ENCODE data around the gene MYO15A. TPM values are rescaled to one million over a fixed set of nuclear protein-coding genes. Genes with fewer than 3 reads are reported as not detected.

Gene MYO15A
- total RNA-seq, 1 experiment from 2014 or later, result 2.8 TPM

DNA sequence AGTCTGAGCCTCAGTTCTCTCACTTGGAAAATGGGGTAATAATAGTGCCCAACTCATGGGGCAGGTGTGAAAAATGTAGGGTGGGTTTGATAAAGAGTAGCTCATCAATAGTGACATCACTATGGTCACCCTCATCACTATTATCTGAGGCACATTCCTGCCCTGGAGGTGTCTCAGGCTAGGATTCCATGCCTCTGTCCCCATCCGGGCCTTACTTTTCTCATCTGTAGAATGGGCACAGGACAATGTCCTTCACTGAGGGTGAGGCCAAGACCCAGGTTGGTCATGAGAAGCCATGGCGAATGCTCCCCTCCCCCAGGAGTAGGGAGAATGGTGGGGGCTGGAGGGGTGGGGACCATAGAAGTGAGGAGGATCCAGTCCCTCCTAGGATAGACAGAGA lies 30.5 kb downstream of the MYO15A start:
- no peak overlapping the region for H3K9ac ChIP-seq (ENCODE audit: low read length)
- RAD21 ChIA-PET (ENCODE audit: low non-redundant PET in 1 of 2, low total read pairs in 2 of 2, uncharacterized antibody in 2 of 2, unreplicated experiment in 2 of 2), result no interaction called here
- H3K4me3 ChIP-seq (replicated peaks in 1 of 2; ENCODE audit: low read depth in 1 of 2, low read length in 2 of 2), result no peak overlapping the region
- no peaks in the 10 kb centered on the region for H4K20me1 ChIP-seq (ENCODE audit: insufficient read depth)
- H3K4me1 ChIP-seq (ENCODE audit: control insufficient read depth in 1 of 2, insufficient read depth in 2 of 2, low read length in 2 of 2), result no peaks in the 10 kb centered on the region
- BruUV-seq (replicated peaks), result no TSS peak
- no peaks in the 10 kb centered on the region for H3K9me2 ChIP-seq (ENCODE audit: insufficient read depth)
- no peak overlapping the region for H2AFZ ChIP-seq (ENCODE audit: low read depth, low read length, poor library complexity, severe bottlenecking)
- H3K27me3 ChIP-seq (ENCODE audit: insufficient read depth, low read length), result no peaks in the 10 kb centered on the region
- H3K4me2 ChIP-seq (ENCODE audit: low read length), result no peak overlapping the region
- H3K27ac ChIP-seq (ENCODE audit: low read depth, low read length), result no peak overlapping the region
- CTCF ChIA-PET, result interaction anchor here (1.4 to 5.7 kb wide), 2 partner anchors 10 to 14 kb away, joined by 3 to 27 read pairs; no protein-coding TSS in a partner anchor
- intact Hi-C loops (cut with micrococcal nuclease), result no loop called here
- no peaks in the 10 kb centered on the region for H3K79me2 ChIP-seq (ENCODE audit: insufficient read depth, low read length)
- no peak for ATAC-seq
- H3K36me3 ChIP-seq (ENCODE audit: control insufficient read depth in 1 of 2, insufficient read depth in 2 of 2, low read length in 2 of 2), result no peaks in the 10 kb centered on the region
- POLR2A ChIA-PET, result no interaction called here
- no peak for TF ChIP-seq ZNF274 (IDR thresholded peaks at IDR 0.05; ENCODE audit: low read depth, low read length)
- no peak for TF ChIP-seq YY1 (IDR thresholded peaks at IDR 0.05; ENCODE audit: extremely low read depth, insufficient replicate concordance, low read depth, low read length)
- no peak for TF ChIP-seq SRF (IDR thresholded peaks at IDR 0.05; ENCODE audit: low read depth)
- TF ChIP-seq CBX3 (IDR thresholded peaks at IDR 0.05; ENCODE audit: low read depth), result no peak
- TF ChIP-seq, protein P1, sequence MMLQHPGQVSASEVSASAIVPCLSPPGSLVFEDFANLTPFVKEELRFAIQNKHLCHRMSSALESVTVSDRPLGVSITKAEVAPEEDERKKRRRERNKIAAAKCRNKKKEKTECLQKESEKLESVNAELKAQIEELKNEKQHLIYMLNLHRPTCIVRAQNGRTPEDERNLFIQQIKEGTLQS (IDR thresholded peaks at IDR 0.05), result no peak
- TF ChIP-seq, protein P2, sequence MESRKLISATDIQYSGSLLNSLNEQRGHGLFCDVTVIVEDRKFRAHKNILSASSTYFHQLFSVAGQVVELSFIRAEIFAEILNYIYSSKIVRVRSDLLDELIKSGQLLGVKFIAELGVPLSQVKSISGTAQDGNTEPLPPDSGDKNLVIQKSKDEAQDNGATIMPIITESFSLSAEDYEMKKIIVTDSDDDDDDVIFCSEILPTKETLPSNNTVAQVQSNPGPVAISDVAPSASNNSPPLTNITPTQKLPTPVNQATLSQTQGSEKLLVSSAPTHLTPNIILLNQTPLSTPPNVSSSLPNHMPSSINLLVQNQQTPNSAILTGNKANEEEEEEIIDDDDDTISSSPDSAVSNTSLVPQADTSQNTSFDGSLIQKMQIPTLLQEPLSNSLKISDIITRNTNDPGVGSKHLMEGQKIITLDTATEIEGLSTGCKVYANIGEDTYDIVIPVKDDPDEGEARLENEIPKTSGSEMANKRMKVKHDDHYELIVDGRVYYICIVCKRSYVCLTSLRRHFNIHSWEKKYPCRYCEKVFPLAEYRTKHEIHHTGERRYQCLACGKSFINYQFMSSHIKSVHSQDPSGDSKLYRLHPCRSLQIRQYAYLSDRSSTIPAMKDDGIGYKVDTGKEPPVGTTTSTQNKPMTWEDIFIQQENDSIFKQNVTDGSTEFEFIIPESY (IDR thresholded peaks at IDR 0.05; ENCODE audit: extremely low read depth, insufficient replicate concordance, low read length), result no peak
- TF ChIP-seq POLR2A (IDR thresholded peaks at IDR 0.05; ENCODE audit: borderline replicate concordance, extremely low read depth, insufficient read depth, insufficient read length), result no peak
- no peak for TF ChIP-seq ELF1 (IDR thresholded peaks at IDR 0.05; ENCODE audit: borderline replicate concordance, low read depth)
- no peak for TF ChIP-seq CEBPB (IDR thresholded peaks at IDR 0.05; ENCODE audit: low read depth)
- no peak for TF ChIP-seq FOSL1 (IDR thresholded peaks at IDR 0.05; ENCODE audit: low read depth)
- no peak for TF ChIP-seq TCF7L2 (IDR thresholded peaks at IDR 0.05; ENCODE audit: borderline replicate concordance, extremely low read depth, insufficient read depth, insufficient read length)
- no peak for TF ChIP-seq EZH2phosphoT487 (IDR thresholded peaks at IDR 0.05; ENCODE audit: borderline replicate concordance)
- TF ChIP-seq SIN3A (IDR thresholded peaks at IDR 0.05; ENCODE audit: low read depth), result no peak
- TF ChIP-seq, protein P3, sequence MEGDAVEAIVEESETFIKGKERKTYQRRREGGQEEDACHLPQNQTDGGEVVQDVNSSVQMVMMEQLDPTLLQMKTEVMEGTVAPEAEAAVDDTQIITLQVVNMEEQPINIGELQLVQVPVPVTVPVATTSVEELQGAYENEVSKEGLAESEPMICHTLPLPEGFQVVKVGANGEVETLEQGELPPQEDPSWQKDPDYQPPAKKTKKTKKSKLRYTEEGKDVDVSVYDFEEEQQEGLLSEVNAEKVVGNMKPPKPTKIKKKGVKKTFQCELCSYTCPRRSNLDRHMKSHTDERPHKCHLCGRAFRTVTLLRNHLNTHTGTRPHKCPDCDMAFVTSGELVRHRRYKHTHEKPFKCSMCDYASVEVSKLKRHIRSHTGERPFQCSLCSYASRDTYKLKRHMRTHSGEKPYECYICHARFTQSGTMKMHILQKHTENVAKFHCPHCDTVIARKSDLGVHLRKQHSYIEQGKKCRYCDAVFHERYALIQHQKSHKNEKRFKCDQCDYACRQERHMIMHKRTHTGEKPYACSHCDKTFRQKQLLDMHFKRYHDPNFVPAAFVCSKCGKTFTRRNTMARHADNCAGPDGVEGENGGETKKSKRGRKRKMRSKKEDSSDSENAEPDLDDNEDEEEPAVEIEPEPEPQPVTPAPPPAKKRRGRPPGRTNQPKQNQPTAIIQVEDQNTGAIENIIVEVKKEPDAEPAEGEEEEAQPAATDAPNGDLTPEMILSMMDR (IDR thresholded peaks at IDR 0.05 in 2 of 3, conservative IDR thresholded peaks at IDR 0.05 in 1 of 3; ENCODE audit: borderline replicate concordance in 1 of 3, insufficient read depth in 1 of 3, low read depth in 2 of 3, low read length in 2 of 3), result no peak
- no peak for TF ChIP-seq POLR2AphosphoS5 (IDR thresholded peaks at IDR 0.05; ENCODE audit: low read depth, low read length)
- TF ChIP-seq RAD21 (IDR thresholded peaks at IDR 0.05; ENCODE audit: low read depth), result no peak
- TF ChIP-seq EGR1 (IDR thresholded peaks at IDR 0.05; ENCODE audit: low read depth), result no peak
- TF ChIP-seq SP1 (IDR thresholded peaks at IDR 0.05; ENCODE audit: low read depth), result no peak
- no peaks in the 10 kb centered on the region for H3K9me3 ChIP-seq (ENCODE audit: control insufficient read depth in 1 of 2, insufficient read depth in 1 of 2, low read depth in 1 of 2, low read length in 2 of 2)
- no peak for DNase-seq (ENCODE audit: low read depth, low spot score)

All from HCT116 (cell line).